Measurements from ENCODE around the gene UBQLN3.

The UBQLN3 gene

GRCh38 chr11:5507933-5508305, 1.8 kb downstream of the UBQLN3 start:
- TF ChIP-seq CTCF (IDR thresholded peaks at IDR 0.05; ENCODE audit: poor library complexity, severe bottlenecking), result no peak
- Histone ChIP-seq H3K9me3 (ENCODE audit: severe bottlenecking) (no peaks in the 10 kb centered on the region), H3K4me3 (ENCODE audit: severe bottlenecking) (no peak overlapping the region), H3K36me3 (ENCODE audit: low read depth) (no peaks in the 10 kb centered on the region), H3K4me1 (ENCODE audit: insufficient read depth, poor library complexity, severe bottlenecking) (no peaks in the 10 kb centered on the region), H3K27ac (ENCODE audit: poor library complexity, severe bottlenecking) (no peak overlapping the region), H3K27me3 (ENCODE audit: insufficient read depth, poor library complexity, severe bottlenecking) (no peaks in the 10 kb centered on the region)
- ATAC-seq (ENCODE audit: low read depth) (no peak), DNase-seq (ENCODE audit: low spot score) (no peak)

GRCh38 chr11:5507177-5507932, 2.4 kb downstream of the UBQLN3 start:
- Histone ChIP-seq H3K27me3 (ENCODE audit: insufficient read depth, poor library complexity, severe bottlenecking) (no peaks in the 10 kb centered on the region), H3K4me1 (ENCODE audit: insufficient read depth, poor library complexity, severe bottlenecking) (no peaks in the 10 kb centered on the region), H3K36me3 (ENCODE audit: low read depth) (no peaks in the 10 kb centered on the region), H3K4me3 (ENCODE audit: severe bottlenecking) (no peak overlapping the region), H3K27ac (ENCODE audit: poor library complexity, severe bottlenecking) (no peak overlapping the region), H3K9me3 (ENCODE audit: severe bottlenecking) (no peaks in the 10 kb centered on the region)
- ATAC-seq (ENCODE audit: low read depth), result no peak
- DNase-seq (ENCODE audit: low spot score), result no peak
- no peak for TF ChIP-seq CTCF (IDR thresholded peaks at IDR 0.05; ENCODE audit: poor library complexity, severe bottlenecking)

GRCh38 chr11:5505363-5506048, 4.3 kb downstream of the UBQLN3 start:
- H3K36me3 ChIP-seq (ENCODE audit: low read depth), result no peaks in the 10 kb centered on the region
- no peak overlapping the region for H3K27ac ChIP-seq (ENCODE audit: poor library complexity, severe bottlenecking)
- H3K9me3 ChIP-seq (ENCODE audit: severe bottlenecking), result no peaks in the 10 kb centered on the region
- no peaks in the 10 kb centered on the region for H3K4me1 ChIP-seq (ENCODE audit: insufficient read depth, poor library complexity, severe bottlenecking)
- ATAC-seq (ENCODE audit: low read depth), result no peak
- no peak for TF ChIP-seq CTCF (IDR thresholded peaks at IDR 0.05; ENCODE audit: poor library complexity, severe bottlenecking)
- no peaks in the 10 kb centered on the region for H3K27me3 ChIP-seq (ENCODE audit: insufficient read depth, poor library complexity, severe bottlenecking)
- no peak overlapping the region for H3K4me3 ChIP-seq (ENCODE audit: severe bottlenecking)
- DNase-seq (ENCODE audit: low spot score), result no peak

GRCh38 chr11:5504403-5504921, 5.3 kb downstream of the UBQLN3 start:
- TF ChIP-seq CTCF (IDR thresholded peaks at IDR 0.05; ENCODE audit: poor library complexity, severe bottlenecking), result no peak
- ATAC-seq (ENCODE audit: low read depth) (no peak), DNase-seq (ENCODE audit: low spot score) (no peak)
- Histone ChIP-seq H3K36me3 (ENCODE audit: low read depth) (no peaks in the 10 kb centered on the region), H3K27ac (ENCODE audit: poor library complexity, severe bottlenecking) (no peak overlapping the region), H3K27me3 (ENCODE audit: insufficient read depth, poor library complexity, severe bottlenecking) (no peaks in the 10 kb centered on the region), H3K4me3 (ENCODE audit: severe bottlenecking) (no peak overlapping the region), H3K4me1 (ENCODE audit: insufficient read depth, poor library complexity, severe bottlenecking) (no peaks in the 10 kb centered on the region), H3K9me3 (ENCODE audit: severe bottlenecking) (no peaks in the 10 kb centered on the region)

GRCh38 chr11:5500393-5500801, 9.4 kb downstream of the UBQLN3 start:
- Histone ChIP-seq H3K4me3 (ENCODE audit: severe bottlenecking) (no peak overlapping the region), H3K36me3 (ENCODE audit: low read depth) (no peaks in the 10 kb centered on the region), H3K27ac (ENCODE audit: poor library complexity, severe bottlenecking) (no peak overlapping the region), H3K4me1 (ENCODE audit: insufficient read depth, poor library complexity, severe bottlenecking) (no peaks in the 10 kb centered on the region), H3K27me3 (ENCODE audit: insufficient read depth, poor library complexity, severe bottlenecking) (no peaks in the 10 kb centered on the region), H3K9me3 (ENCODE audit: severe bottlenecking) (no peaks in the 10 kb centered on the region)
- ATAC-seq (ENCODE audit: low read depth) (no peak), DNase-seq (ENCODE audit: low spot score) (no peak)
- TF ChIP-seq CTCF (IDR thresholded peaks at IDR 0.05; ENCODE audit: poor library complexity, severe bottlenecking), result no peak

Measured in RWPE2 (cell line).